ENCODE data around the gene SPPL2A. TPM values are rescaled to one million over a fixed set of nuclear protein-coding genes. Genes with fewer than 3 reads are reported as not detected.

Gene SPPL2A
- total and polyA plus RNA-seq, 7 donors, result 22.8 to 303 (median 98.6) TPM

- 79 to 96% methylated on average over 3 of the region's 3 CpGs for WGBS, 2 donors
These were observed 7.9 kb upstream of the SPPL2A start for GRCh38 chr15:50773389-50773788.

GRCh38 chr15:50767332-50767861 lies 1.9 kb upstream of the SPPL2A start:
- Histone ChIP-seq H3K27ac (peak overlapping the region in 1 of 4 donors; percentile 67), H3K4me1 (peaks cover 0 to 19% (median 15%) of the 10 kb centered on the region in 4 donors), H3K27me3 (no peaks in the 10 kb centered on the region), H3K36me3 (no peaks in the 10 kb centered on the region), H3K9me3 (no peaks in the 10 kb centered on the region), H3K4me3 (no peak overlapping the region)
- intact Hi-C loops (cut with DNase I), result loop anchor here (5.0 to 10.0 kb wide), 4 partner anchors 110 to 413 kb away; partner anchors contain the start of genes AP4E1, GABPB1 and USP8
- TF ChIP-seq POLR2AphosphoS5 (IDR thresholded peaks at IDR 0.05) (no peak), EP300 (IDR thresholded peaks at IDR 0.05) (no peak), POLR2A (IDR thresholded peaks at IDR 0.05) (no peak), CTCF (IDR thresholded peaks at IDR 0.05) (no peak)
- 22 to 60% methylated on average over 2 of the region's 2 CpGs for WGBS, 2 donors
- DNase-seq, result no peak

More at GRCh38 chr15:50773389-50773788, 7.9 kb upstream of the SPPL2A start:
- Histone ChIP-seq H3K4me3 (no peak overlapping the region), H3K36me3 (no peaks in the 10 kb centered on the region), H3K27ac (no peak overlapping the region), H3K9me3 (no peaks in the 10 kb centered on the region), H3K4me1 (no peaks in the 10 kb centered on the region), H3K27me3 (no peaks in the 10 kb centered on the region)
- no peak for TF ChIP-seq CTCF (IDR thresholded peaks at IDR 0.05)
- no peak for TF ChIP-seq POLR2A (IDR thresholded peaks at IDR 0.05)
- no peak for TF ChIP-seq EP300 (IDR thresholded peaks at IDR 0.05)
- no peak for TF ChIP-seq POLR2AphosphoS5 (IDR thresholded peaks at IDR 0.05)
- no peak for DNase-seq
- intact Hi-C loops (cut with DNase I), result no loop called here

GRCh38 chr15:50764461-50765194 lies 878 bp downstream of the SPPL2A start:
- H3K9me3 ChIP-seq, result no peaks in the 10 kb centered on the region
- H3K36me3 ChIP-seq, result no peaks in the 10 kb centered on the region
- TF ChIP-seq POLR2A (IDR thresholded peaks at IDR 0.05) (no peak), POLR2AphosphoS5 (IDR thresholded peaks at IDR 0.05) (peak in 1 of 4 donors; percentile 8)
- intact Hi-C loops (cut with DNase I), result loop anchor here (2.0 to 10.0 kb wide), 5 partner anchors 78 to 410 kb away; partner anchors contain the start of genes AP4E1, GABPB1, TRPM7 and USP8
- H3K27me3 ChIP-seq, result no peaks in the 10 kb centered on the region
- peaks cover 0 to 19% (median 15%) of the 10 kb centered on the region in 4 donors for H3K4me1 ChIP-seq
- no peak for DNase-seq
- peak overlapping the region; percentile 88 to 94 (median 90) for H3K4me3 ChIP-seq
- H3K27ac ChIP-seq, result peak overlapping the region; percentile 97 to 99 (median 98)
- 1 to 2% methylated on average over 15 of the region's 15 CpGs for WGBS, 2 donors

GRCh38 chr15:50758712-50759205 lies 6.7 kb downstream of the SPPL2A start:
- Histone ChIP-seq H3K27ac (no peak overlapping the region), H3K27me3 (no peaks in the 10 kb centered on the region), H3K4me3 (no peak overlapping the region), H3K4me1 (peaks cover 0 to 15% (median 10%) of the 10 kb centered on the region in 4 donors), H3K9me3 (no peaks in the 10 kb centered on the region), H3K36me3 (no peaks in the 10 kb centered on the region)
- WGBS, 2 donors, result 94 to 96% methylated on average over 4 of the region's 4 CpGs
- DNase-seq, result no peak
- TF ChIP-seq POLR2A (IDR thresholded peaks at IDR 0.05) (no peak), POLR2AphosphoS5 (IDR thresholded peaks at IDR 0.05) (no peak), EP300 (IDR thresholded peaks at IDR 0.05) (no peak), CTCF (IDR thresholded peaks at IDR 0.05) (no peak)
- intact Hi-C loops (cut with DNase I), result no loop called here

GRCh38 chr15:50753463-50753862 lies 12.0 kb downstream of the SPPL2A start:
- H3K27me3 ChIP-seq, result no peaks in the 10 kb centered on the region
- H3K9me3 ChIP-seq, result no peaks in the 10 kb centered on the region
- peaks cover 0 to 35% (median 32%) of the 10 kb centered on the region in 4 donors for H3K4me1 ChIP-seq
- intact Hi-C loops (cut with DNase I), result no loop called here
- H3K27ac ChIP-seq, result no peak overlapping the region
- 89% methylated on average over 1 of the region's 1 CpG for WGBS, 2 donors
- no peak overlapping the region for H3K4me3 ChIP-seq
- H3K36me3 ChIP-seq, result no peaks in the 10 kb centered on the region
- TF ChIP-seq CTCF (IDR thresholded peaks at IDR 0.05), result no peak
- TF ChIP-seq EP300 (IDR thresholded peaks at IDR 0.05), result no peak
- TF ChIP-seq POLR2A (IDR thresholded peaks at IDR 0.05), result no peak
- no peak for TF ChIP-seq POLR2AphosphoS5 (IDR thresholded peaks at IDR 0.05)
- DNase-seq, result no peak
